Measurements from ENCODE around the gene MALAT1.

DNA sequence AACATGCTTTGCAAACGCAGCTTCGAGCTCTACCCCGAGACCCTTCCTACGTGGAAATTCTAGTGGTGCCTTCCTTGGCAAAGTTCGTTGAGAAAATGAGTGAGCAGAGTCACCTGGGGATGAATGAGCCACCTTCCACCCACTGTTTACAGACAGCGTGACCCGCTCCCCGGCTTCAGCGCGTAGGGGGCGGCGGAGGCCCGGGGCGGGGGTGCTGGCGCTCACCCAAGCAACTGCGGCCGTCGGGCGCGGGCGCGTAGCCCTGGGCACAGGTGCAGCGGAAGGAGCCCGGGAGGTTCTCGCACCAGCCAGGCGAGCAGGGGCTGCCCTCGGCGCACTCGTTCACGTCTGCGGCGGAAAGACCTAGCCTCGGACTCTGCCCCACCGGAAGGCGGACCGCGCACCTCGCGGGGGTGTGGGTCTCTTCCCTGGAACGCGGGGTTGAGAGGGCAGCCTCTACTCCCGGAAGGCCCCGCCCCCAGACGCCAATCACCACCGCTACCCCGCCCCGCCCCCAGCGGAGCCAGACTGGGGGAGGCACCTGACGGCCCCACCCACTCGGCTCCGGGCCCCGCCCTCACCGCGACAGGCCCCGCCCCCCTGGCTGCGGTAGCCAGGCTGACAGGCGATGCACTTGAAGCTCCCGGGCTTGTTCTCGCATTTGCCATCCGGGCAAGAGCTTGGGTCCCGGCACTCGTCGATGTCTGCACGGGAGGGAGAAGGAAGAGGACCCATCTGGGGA lies 47.5 kb downstream of the MALAT1 start:
- TF ChIP-seq ISL1 (CRISPR knock-in tag; IDR thresholded peaks at IDR 0.05) (no peak), RARB (CRISPR knock-in tag; IDR thresholded peaks at IDR 0.05) (no peak), TOX (CRISPR knock-in tag; IDR thresholded peaks at IDR 0.05; ENCODE audit: borderline replicate concordance) (no peak), BACH2 (CRISPR knock-in tag; IDR thresholded peaks at IDR 0.05; ENCODE audit: borderline replicate concordance) (no peak), SNAI2 (CRISPR knock-in tag; IDR thresholded peaks at IDR 0.05) (no peak), ESRRG (CRISPR knock-in tag; IDR thresholded peaks at IDR 0.05) (no peak), ZFP3 (CRISPR knock-in tag; IDR thresholded peaks at IDR 0.05) (no peak), ZNF565 (CRISPR knock-in tag; conservative IDR thresholded peaks at IDR 0.05; ENCODE audit: low read depth) (no peak), OSR1 (CRISPR knock-in tag; IDR thresholded peaks at IDR 0.05) (no peak), CSDC2 (CRISPR knock-in tag; IDR thresholded peaks at IDR 0.05) (no peak)
- TF ChIP-seq, protein P1, sequence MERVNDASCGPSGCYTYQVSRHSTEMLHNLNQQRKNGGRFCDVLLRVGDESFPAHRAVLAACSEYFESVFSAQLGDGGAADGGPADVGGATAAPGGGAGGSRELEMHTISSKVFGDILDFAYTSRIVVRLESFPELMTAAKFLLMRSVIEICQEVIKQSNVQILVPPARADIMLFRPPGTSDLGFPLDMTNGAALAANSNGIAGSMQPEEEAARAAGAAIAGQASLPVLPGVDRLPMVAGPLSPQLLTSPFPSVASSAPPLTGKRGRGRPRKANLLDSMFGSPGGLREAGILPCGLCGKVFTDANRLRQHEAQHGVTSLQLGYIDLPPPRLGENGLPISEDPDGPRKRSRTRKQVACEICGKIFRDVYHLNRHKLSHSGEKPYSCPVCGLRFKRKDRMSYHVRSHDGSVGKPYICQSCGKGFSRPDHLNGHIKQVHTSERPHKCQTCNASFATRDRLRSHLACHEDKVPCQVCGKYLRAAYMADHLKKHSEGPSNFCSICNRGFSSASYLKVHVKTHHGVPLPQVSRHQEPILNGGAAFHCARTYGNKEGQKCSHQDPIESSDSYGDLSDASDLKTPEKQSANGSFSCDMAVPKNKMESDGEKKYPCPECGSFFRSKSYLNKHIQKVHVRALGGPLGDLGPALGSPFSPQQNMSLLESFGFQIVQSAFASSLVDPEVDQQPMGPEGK (CRISPR knock-in tag; IDR thresholded peaks at IDR 0.05; ENCODE audit: borderline replicate concordance) = no peak
- TF ChIP-seq, protein P2, sequence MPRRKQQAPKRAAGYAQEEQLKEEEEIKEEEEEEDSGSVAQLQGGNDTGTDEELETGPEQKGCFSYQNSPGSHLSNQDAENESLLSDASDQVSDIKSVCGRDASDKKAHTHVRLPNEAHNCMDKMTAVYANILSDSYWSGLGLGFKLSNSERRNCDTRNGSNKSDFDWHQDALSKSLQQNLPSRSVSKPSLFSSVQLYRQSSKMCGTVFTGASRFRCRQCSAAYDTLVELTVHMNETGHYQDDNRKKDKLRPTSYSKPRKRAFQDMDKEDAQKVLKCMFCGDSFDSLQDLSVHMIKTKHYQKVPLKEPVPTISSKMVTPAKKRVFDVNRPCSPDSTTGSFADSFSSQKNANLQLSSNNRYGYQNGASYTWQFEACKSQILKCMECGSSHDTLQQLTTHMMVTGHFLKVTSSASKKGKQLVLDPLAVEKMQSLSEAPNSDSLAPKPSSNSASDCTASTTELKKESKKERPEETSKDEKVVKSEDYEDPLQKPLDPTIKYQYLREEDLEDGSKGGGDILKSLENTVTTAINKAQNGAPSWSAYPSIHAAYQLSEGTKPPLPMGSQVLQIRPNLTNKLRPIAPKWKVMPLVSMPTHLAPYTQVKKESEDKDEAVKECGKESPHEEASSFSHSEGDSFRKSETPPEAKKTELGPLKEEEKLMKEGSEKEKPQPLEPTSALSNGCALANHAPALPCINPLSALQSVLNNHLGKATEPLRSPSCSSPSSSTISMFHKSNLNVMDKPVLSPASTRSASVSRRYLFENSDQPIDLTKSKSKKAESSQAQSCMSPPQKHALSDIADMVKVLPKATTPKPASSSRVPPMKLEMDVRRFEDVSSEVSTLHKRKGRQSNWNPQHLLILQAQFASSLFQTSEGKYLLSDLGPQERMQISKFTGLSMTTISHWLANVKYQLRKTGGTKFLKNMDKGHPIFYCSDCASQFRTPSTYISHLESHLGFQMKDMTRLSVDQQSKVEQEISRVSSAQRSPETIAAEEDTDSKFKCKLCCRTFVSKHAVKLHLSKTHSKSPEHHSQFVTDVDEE (CRISPR knock-in tag; IDR thresholded peaks at IDR 0.05) = no peak
- TF ChIP-seq, protein P3, sequence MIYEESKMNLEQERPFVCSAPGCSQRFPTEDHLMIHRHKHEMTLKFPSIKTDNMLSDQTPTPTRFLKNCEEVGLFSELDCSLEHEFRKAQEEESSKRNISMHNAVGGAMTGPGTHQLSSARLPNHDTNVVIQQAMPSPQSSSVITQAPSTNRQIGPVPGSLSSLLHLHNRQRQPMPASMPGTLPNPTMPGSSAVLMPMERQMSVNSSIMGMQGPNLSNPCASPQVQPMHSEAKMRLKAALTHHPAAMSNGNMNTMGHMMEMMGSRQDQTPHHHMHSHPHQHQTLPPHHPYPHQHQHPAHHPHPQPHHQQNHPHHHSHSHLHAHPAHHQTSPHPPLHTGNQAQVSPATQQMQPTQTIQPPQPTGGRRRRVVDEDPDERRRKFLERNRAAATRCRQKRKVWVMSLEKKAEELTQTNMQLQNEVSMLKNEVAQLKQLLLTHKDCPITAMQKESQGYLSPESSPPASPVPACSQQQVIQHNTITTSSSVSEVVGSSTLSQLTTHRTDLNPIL (CRISPR knock-in tag; IDR thresholded peaks at IDR 0.05; ENCODE audit: low read depth) = no peak

All from SK-N-SH treated with all-trans-retinoic acid at 6 μM for 48 hours (cell line).